GM21528 (cell line): ENCODE measurements around the gene TPSAB1.
"Not testable (repeated sequence)": the region's sequence is repeated elsewhere in the genome, so short reads cannot be mapped to it uniquely, and the experiment has no call there.

Source experiments
- ATAC-seq: cut with Tn5 transposase; IDR thresholded peaks from one replicate; pipeline ENCODE4 v1.9.1; 2021; ENCODE audit warnings: mild to moderate bottlenecking, moderate library complexity; ENCODE audit not compliant: unreplicated experiment, low FRiP score

Gene TPSAB1

GRCh38 chr16:1243907-1244850 is 3.7 kb downstream of the TPSAB1 start:
- not testable (repeated sequence) for ATAC-seq

GRCh38 chr16:1244881-1245280 is 4.4 kb downstream of the TPSAB1 start:
- no peak for ATAC-seq

- no peak for ATAC-seq
These were observed 5.0 kb downstream of the TPSAB1 start for GRCh38 chr16:1245452-1246020.

GRCh38 chr16:1247903-1248537 is 7.5 kb downstream of the TPSAB1 start:
- ATAC-seq, result not testable (repeated sequence)

- ATAC-seq, result not testable (repeated sequence)
These were observed 8.7 kb downstream of the TPSAB1 start for GRCh38 chr16:1249031-1249755.

- not testable (repeated sequence) for ATAC-seq
These were observed 13.3 kb downstream of the TPSAB1 start for GRCh38 chr16:1253701-1254364.

DNA sequence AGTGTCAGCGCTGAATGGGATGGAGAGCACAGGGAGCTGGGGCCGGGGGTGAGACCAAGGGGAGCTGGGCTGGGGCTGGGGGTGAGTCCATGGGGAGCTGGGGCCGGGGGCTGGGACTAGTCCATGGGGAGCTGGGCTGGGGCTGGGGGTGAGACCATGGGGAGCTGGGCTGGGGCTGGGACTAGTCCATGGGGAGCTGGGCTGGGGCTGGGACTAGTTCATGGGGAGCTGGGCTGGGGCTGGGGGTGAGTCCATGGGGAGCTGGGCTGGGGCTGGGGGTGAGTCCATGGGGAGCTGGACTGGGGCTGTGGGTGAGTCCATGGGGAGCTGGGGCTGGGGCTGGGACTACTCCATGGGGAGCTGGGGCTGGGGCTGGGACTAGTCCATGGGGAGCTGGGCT is 14.3 kb downstream of the TPSAB1 start:
- not testable (repeated sequence) for ATAC-seq

- ATAC-seq, result not testable (repeated sequence)
These were observed 15.0 kb downstream of the TPSAB1 start, which contains the start of gene TPSD1 for GRCh38 chr16:1255276-1256122. Gene TPSD1 (plus strand): TSS chr16:1256069. CDS start chr16:1256281, 212 bp downstream.

DNA sequence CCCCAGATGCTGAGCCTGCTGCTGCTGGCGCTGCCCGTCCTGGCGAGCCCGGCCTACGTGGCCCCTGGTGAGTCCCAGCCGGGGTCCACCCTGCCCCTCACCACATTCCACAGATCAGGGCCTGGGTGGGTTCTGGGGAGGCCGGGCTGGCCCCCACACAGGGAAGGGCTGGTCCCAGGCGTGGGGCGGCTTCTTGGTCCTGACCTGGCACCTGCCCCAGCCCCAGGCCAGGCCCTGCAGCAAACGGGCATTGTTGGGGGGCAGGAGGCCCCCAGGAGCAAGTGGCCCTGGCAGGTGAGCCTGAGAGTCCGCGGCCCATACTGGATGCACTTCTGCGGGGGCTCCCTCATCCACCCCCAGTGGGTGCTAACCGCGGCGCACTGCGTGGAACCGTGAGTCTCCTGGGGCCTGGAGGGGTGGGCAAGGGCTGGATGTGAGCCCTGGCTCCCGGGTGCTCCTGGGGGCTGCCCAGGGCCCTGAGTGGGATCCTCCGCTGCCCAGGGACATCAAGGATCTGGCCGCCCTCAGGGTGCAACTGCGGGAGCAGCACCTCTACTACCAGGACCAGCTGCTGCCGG is 15.9 kb downstream of the TPSAB1 start:
- not testable (repeated sequence) for ATAC-seq

- no peak for ATAC-seq
These were observed 16.4 kb downstream of the TPSAB1 start for GRCh38 chr16:1256874-1257322.

DNA sequence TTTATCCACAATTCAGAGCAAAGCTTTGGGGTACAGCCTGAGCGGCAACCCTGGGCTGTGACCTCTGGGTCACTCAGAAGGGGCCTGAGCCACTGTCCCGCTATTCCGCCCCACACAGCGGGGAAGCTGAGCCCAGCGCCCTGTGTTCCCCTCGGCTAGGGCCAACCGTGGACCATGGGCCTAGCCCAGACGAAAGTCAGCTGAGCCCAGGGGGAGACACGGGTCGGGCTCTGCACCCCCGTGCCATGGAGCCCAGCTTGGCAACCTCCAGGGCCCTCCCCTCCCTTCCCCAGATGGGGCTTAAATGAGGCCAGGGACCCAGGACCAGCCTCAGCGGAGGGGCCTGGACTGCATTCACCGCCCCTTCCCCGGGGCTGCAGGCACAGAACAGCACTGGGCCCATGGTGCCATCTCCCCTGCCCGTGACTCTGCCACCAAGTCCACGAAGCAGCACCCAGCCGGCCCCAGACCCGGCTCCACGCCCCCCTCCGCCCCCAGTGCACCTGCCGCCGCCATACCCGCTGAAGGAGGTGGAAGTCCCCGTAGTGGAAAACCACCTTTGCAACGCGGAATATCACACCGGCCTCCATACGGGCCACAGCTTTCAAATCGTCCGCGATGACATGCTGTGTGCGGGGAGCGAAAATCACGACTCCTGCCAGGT is 17.2 kb downstream of the TPSAB1 start:
- no peak for ATAC-seq

DNA sequence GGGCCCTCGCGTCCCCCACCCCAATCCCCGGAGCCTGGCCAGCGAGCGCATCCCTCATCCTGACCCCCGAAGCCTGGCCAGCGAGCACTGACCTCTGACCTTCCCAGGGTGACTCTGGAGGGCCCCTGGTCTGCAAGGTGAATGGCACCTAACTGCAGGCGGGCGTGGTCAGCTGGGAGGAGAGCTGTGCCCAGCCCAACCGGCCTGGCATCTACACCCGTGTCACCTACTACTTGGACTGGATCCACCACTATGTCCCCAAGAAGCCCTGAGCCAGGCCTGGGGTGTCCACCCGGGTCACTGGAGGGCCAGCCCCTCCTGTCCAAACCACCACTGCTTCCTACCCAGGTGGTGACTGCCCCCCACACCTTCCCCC is 17.7 kb downstream of the TPSAB1 start:
- no peak for ATAC-seq

- no peak for ATAC-seq
These were observed 18.6 kb downstream of the TPSAB1 start for GRCh38 chr16:1258906-1259759.

DNA sequence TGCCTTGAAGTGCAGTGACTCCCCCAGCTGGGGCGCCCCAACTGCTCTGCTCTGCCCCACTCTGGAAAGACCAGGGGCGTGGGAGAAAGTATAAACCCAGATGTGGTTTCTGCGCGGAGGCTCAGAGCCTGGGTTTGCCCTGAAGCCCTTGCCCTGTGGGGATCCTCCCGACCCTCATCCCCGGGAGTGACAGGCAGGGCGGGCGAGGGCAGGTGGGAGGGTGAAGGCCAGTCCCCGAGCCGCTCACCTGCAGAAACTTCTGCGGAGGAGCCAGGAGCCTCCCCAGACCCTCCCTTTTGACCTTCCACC is 19.2 kb downstream of the TPSAB1 start:
- ATAC-seq, result no peak

DNA sequence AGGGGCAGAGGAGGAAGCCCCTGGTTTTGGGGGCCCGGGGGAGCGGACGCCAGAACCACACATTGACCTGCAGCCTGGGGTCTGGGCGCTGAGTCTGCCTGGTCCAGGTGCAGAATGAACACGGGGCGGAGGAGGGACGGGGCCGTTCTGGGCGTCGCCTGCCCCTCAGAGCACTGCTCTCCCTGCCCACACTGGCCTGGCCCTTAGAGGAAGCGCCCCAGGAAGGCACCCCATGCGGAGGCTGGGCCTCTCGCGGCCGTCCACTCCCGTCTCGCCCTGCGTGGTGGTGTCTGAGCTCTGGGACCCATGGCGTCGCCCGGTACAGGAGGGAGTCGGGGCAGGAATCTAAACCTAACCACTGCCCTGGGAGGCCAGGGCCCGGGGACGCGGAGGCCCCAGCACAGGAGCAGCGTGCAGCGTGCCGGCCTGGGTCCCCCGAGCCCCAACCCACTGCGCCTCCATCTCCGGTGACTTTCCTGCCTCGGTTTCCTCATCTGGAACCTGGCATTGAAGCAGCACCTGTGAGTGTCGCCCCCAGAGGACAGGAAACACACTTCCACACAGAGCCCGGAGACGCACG is 19.7 kb downstream of the TPSAB1 start:
- no peak for ATAC-seq

DNA sequence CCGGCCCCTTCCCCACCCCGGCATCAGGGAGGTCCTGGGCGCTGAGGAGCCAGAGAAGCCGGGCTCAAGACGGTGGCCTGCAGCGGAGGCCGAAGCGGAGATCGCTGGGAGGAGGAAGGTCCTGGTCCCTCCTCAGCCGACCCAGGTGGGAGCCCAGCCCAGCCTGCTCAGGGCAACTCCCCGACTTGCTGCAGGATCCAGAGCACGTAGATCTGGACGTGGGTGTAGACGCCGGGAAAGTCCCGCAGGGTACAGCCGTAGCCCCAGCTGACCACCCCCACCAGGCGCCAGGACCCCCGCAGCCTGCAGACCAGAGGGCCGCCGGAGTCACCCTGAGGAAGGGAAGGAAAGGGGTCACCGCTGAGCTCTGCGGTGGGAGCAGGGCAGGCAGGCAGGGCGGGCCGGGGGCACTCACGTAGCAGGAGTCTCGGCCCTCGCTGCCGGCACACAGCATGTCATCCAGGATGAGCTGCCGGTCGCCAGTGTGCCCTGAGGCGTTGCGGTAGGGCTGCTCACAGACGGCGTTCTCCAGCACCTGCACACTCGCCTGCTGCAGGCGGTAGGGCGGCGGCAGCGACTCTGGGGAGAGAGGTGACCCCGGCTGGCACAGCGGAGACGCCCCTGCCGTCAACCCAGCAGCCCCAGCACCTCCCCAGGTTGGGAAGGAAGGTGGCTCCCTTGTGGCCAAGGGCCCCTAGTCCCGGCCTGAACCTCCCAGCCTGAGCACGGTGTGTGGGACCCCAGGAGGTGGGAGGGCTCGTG is 20.8 kb downstream of the TPSAB1 start:
- ATAC-seq, result no peak
